Testis (tissue), 3 donors: ENCODE data around the gene MAP2K3. TPM values are rescaled to one million over a fixed set of nuclear protein-coding genes. Genes with fewer than 3 reads are reported as not detected.

Experiments
- DNase-seq: peaks from one replicate; pipeline ENCODE4 v3.0.0-alpha.2; 2019
- H3K27ac ChIP-seq, 2 donors: fragments of 200-600 bp; sonication (generic); one replicate each; pipeline ENCODE4 v1.5.1; 2019
- H3K27me3 ChIP-seq: fragments of 200-600 bp; sonication (generic); one replicate; pipeline ENCODE4 v1.5.1; 2019
- H3K36me3 ChIP-seq: fragments of 200-600 bp; sonication (generic); one replicate; pipeline ENCODE4 v1.5.1; 2017; ENCODE audit warnings: low read depth; ENCODE audit errors: missing control alignments
- H3K4me1 ChIP-seq: fragments of 200-600 bp; sonication (generic); one replicate; pipeline ENCODE4 v1.5.1; 2019
- H3K4me3 ChIP-seq, 2 donors: fragments of 200-600 bp; sonication (generic); one replicate each; pipeline ENCODE4 v1.5.1; 2017 to 2019
- H3K9me3 ChIP-seq: fragments of 200-600 bp; sonication (generic); one replicate; pipeline ENCODE4 v1.5.1; 2017
- POLR2A ChIP-seq: fragments of 450-650 bp; IDR thresholded peaks from one replicate; pipeline ENCODE4 v1.6.1; 2017; ENCODE audit warnings: antibody characterized with exemption, mild to moderate bottlenecking, moderate library complexity
- WGBS, 2 donors: methylation state at CpG; one replicate each; pipeline ENCODE4 v1.1.5; 2018; 5-methylcytosine and 5-hydroxymethylcytosine counted together
- intact Hi-C: fragments of 100-400 bp; cut with DNase I; formaldehyde crosslinking; loops from one replicate; pipeline ENCODE4 v1.15.1; 2023; ENCODE audit warnings: low total_unique reads
- polyA plus RNA-seq: library from polyadenylated mRNA; stranded (reverse); fragments of 350-450 nt; fragmentation: Illumina TruSeq; extraction: RNeasy Lipid Tissue Mini Kit (QIAGEN cat#74804); gene quantifications from one replicate; pipeline ENCODE4 v1.2.3, GENCODE V29; 2014; ENCODE audit warnings: low read depth, low replicate concordance; ENCODE audit not compliant: insufficient read depth
- total RNA-seq, 2 donors: library from RNA; depleted of rRNA; stranded (reverse); fragments of >200 nt; gene quantifications; one replicate each; pipeline ENCODE4 v1.2.3, GENCODE V29; 2016
- TF ChIP-seq, protein P1 (sequence below), 3 experiments: fragments of 450-650 bp in 2 of 3; fragments of 200-600 bp in 1 of 3; sonication (generic) in 1 of 3; IDR thresholded peaks; one replicate each; pipeline ENCODE4 v1.5.1; 2016 to 2019; ENCODE audit warnings: antibody characterized with exemption in 3 of 3, mild to moderate bottlenecking in 2 of 3, moderate library complexity in 1 of 3

MAP2K3 gene
- total and polyA plus RNA-seq, 3 donors from 2014 or later = 13.5 to 17.5 (median 15.4) TPM

GRCh38 chr17:21262259-21262993 is 22.1 kb upstream of the MAP2K3 start:
- WGBS, 2 donors = 71 to 86% methylated on average over 8 to 12 of the region's 12 CpGs
- intact Hi-C loops = no loop called here
- H3K36me3 ChIP-seq = no peaks in the 10 kb centered on the region
- DNase-seq = no peak
- TF ChIP-seq, protein P1, sequence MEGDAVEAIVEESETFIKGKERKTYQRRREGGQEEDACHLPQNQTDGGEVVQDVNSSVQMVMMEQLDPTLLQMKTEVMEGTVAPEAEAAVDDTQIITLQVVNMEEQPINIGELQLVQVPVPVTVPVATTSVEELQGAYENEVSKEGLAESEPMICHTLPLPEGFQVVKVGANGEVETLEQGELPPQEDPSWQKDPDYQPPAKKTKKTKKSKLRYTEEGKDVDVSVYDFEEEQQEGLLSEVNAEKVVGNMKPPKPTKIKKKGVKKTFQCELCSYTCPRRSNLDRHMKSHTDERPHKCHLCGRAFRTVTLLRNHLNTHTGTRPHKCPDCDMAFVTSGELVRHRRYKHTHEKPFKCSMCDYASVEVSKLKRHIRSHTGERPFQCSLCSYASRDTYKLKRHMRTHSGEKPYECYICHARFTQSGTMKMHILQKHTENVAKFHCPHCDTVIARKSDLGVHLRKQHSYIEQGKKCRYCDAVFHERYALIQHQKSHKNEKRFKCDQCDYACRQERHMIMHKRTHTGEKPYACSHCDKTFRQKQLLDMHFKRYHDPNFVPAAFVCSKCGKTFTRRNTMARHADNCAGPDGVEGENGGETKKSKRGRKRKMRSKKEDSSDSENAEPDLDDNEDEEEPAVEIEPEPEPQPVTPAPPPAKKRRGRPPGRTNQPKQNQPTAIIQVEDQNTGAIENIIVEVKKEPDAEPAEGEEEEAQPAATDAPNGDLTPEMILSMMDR (IDR thresholded peaks at IDR 0.05) = no peak
- no peak for TF ChIP-seq POLR2A
- no peaks in the 10 kb centered on the region for H3K27me3 ChIP-seq
- no peak overlapping the region for H3K4me3 ChIP-seq
- H3K27ac ChIP-seq = no peak overlapping the region
- no peaks in the 10 kb centered on the region for H3K4me1 ChIP-seq
- no peaks in the 10 kb centered on the region for H3K9me3 ChIP-seq

DNA sequence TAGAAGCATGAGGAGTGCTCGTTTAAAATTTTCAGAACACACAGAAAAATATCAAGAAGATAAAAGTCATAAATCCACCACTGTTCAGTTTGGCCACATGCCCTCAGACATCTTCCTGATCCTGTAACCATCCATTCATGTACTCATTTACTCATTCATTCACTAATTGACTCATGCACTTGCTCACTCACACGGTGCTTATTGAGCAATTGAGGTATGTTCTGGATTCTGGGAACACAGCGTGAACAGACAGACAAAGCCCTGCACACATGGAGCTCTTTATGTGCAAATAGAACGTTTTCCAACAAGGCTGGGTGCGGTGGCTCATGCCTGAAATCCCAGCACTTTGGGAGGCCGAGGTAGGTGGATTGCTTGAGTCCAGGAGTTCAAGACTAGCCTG is 21.1 kb upstream of the MAP2K3 start:
- Histone ChIP-seq H3K4me1 (no peaks in the 10 kb centered on the region), H3K27ac (no peak overlapping the region), H3K27me3 (no peaks in the 10 kb centered on the region), H3K9me3 (no peaks in the 10 kb centered on the region), H3K4me3 (no peak overlapping the region), H3K36me3 (no peaks in the 10 kb centered on the region)
- TF ChIP-seq POLR2A = no peak
- TF ChIP-seq, protein P1 (IDR thresholded peaks at IDR 0.05) = no peak
- intact Hi-C loops = no loop called here
- WGBS, 2 donors = 55 to 60% methylated on average over 6 of the region's 6 CpGs
- no peak for DNase-seq

- intact Hi-C loops = no loop called here
- no peaks in the 10 kb centered on the region for H3K27me3 ChIP-seq
Observed at GRCh38 chr17:21268596-21269188, 15.8 kb upstream of the MAP2K3 start.

GRCh38 chr17:21269394-21269793 is 15.1 kb upstream of the MAP2K3 start:
- H3K36me3 ChIP-seq = no peaks in the 10 kb centered on the region
- no peaks in the 10 kb centered on the region for H3K4me1 ChIP-seq
- intact Hi-C loops = no loop called here
- TF ChIP-seq, protein P1 (IDR thresholded peaks at IDR 0.05) = no peak
- H3K27me3 ChIP-seq = no peaks in the 10 kb centered on the region
- no peak overlapping the region for H3K27ac ChIP-seq
- no peak overlapping the region for H3K4me3 ChIP-seq
- no peaks in the 10 kb centered on the region for H3K9me3 ChIP-seq
- WGBS, 2 donors = 71 to 72% methylated on average over 8 of the region's 8 CpGs
- DNase-seq = no peak

More at GRCh38 chr17:21268596-21269188, 15.8 kb upstream of the MAP2K3 start:
- H3K4me3 ChIP-seq = no peak overlapping the region
- no peaks in the 10 kb centered on the region for H3K9me3 ChIP-seq
- 81 to 87% methylated on average over 7 of the region's 7 CpGs for WGBS, 2 donors
- H3K27ac ChIP-seq = no peak overlapping the region
- no peaks in the 10 kb centered on the region for H3K36me3 ChIP-seq
- DNase-seq = no peak
- TF ChIP-seq, protein P1 (IDR thresholded peaks at IDR 0.05) = no peak
- no peak for TF ChIP-seq POLR2A
- no peaks in the 10 kb centered on the region for H3K4me1 ChIP-seq
